HG02588 (cell line): ENCODE data around the gene RTP2.

Experiments
- ATAC-seq: cut with Tn5 transposase; IDR thresholded peaks from one replicate; pipeline ENCODE4 v1.9.1; 2021; ENCODE audit warnings: mild to moderate bottlenecking, moderate library complexity; ENCODE audit not compliant: unreplicated experiment

RTP2 gene

GRCh38 chr3:187739094-187739560, 36.8 kb upstream of the RTP2 start:
- ATAC-seq: no peak

GRCh38 chr3:187738331-187739093, 36.2 kb upstream of the RTP2 start:
- peak; percentile 51 for ATAC-seq

GRCh38 chr3:187738071-187738330, 35.6 kb upstream of the RTP2 start:
- no peak for ATAC-seq

- no peak for ATAC-seq
Observed at GRCh38 chr3:187737368-187738070, 35.2 kb upstream of the RTP2 start.

- ATAC-seq: no peak
Observed at GRCh38 chr3:187737006-187737367, 34.6 kb upstream of the RTP2 start.

- no peak for ATAC-seq
Observed at GRCh38 chr3:187736418-187736871, 34.1 kb upstream of the RTP2 start.

- no peak for ATAC-seq
Observed at GRCh38 chr3:187735837-187736236, 33.5 kb upstream of the RTP2 start.

- no peak for ATAC-seq
Observed at GRCh38 chr3:187735383-187735782, 33.0 kb upstream of the RTP2 start.

- ATAC-seq: no peak
Observed at GRCh38 chr3:187734841-187735240, 32.5 kb upstream of the RTP2 start.

GRCh38 chr3:187733371-187733770, 31.0 kb upstream of the RTP2 start:
- ATAC-seq: no peak

- no peak for ATAC-seq
Observed at GRCh38 chr3:187729598-187729997, 27.2 kb upstream of the RTP2 start.

- ATAC-seq: no peak
Observed at GRCh38 chr3:187728940-187729583, 26.7 kb upstream of the RTP2 start.

GRCh38 chr3:187728248-187728647, 25.9 kb upstream of the RTP2 start:
- ATAC-seq: no peak

GRCh38 chr3:187726564-187726963, 24.2 kb upstream of the RTP2 start:
- no peak for ATAC-seq

- ATAC-seq: no peak
Observed at GRCh38 chr3:187725653-187726370, 23.5 kb upstream of the RTP2 start.

- ATAC-seq: no peak
Observed at GRCh38 chr3:187725224-187725623, 22.9 kb upstream of the RTP2 start.

- no peak for ATAC-seq
Observed at GRCh38 chr3:187722206-187722612, 19.9 kb upstream of the RTP2 start.

- no peak for ATAC-seq
Observed at GRCh38 chr3:187721055-187721454, 18.7 kb upstream of the RTP2 start.

GRCh38 chr3:187720337-187720670, 17.9 kb upstream of the RTP2 start:
- no peak for ATAC-seq

- no peak for ATAC-seq
Observed at GRCh38 chr3:187719628-187720336, 17.4 kb upstream of the RTP2 start.

GRCh38 chr3:187718802-187719201, 16.4 kb upstream of the RTP2 start:
- ATAC-seq: no peak
